Measurements from ENCODE around the gene TATDN3. TPM values are rescaled to one million over a fixed set of nuclear protein-coding genes. Genes with fewer than 3 reads are reported as not detected.
"Not testable (repeated sequence)": the region's sequence is repeated elsewhere in the genome, so short reads cannot be mapped to it uniquely, and the experiment has no call there.

TATDN3 gene
- polyA plus RNA-seq, 1 donor from 2014 or later = 30.0 TPM

- H3K27me3 Mint-ChIP-seq = no peaks in the 10 kb centered on the region
- H3K9me3 Mint-ChIP-seq = peaks cover 0 to 4% (median 4%) of the 10 kb centered on the region in 3 donors
- H3K36me3 Mint-ChIP-seq = peaks cover 5% of the 10 kb centered on the region
- H3K4me1 Mint-ChIP-seq = peaks cover 10 to 24% (median 11%) of the 10 kb centered on the region in 3 donors
- peak overlapping the region in 1 of 3 donors; percentile 71 for H3K27ac Mint-ChIP-seq
- H3K4me3 Mint-ChIP-seq = no peak overlapping the region
Observed at GRCh38 chr1:212762839-212763238, 28.9 kb upstream of the TATDN3 start.

DNA sequence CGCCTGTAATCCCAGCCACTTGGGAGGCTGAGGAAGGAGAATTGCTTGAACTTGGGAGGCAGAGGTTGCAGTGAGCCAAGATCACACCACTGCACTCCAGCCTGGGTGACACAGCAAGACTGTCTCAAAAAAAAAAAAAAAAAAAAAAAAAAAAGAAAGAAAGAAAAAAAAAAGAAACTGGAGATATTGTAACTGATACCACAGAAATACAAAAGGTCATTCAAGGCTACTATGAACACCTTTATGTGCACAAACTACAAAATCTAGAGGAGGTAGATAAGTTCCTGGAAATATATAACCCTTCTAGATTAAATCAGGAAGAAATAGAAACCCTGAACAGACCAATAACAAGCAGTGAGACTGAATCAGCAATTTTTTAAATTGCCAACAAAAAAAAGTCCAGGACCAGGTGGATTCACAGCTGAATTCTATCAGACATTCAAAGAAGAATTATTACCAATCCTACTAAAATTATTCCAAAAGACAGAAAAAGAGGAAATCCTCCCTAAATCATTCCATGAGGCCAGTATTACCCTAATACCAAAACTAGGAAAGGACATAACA lies 26.9 kb upstream of the TATDN3 start:
- Mint-ChIP-seq H3K4me1 (peaks cover 12 to 20% (median 14%) of the 10 kb centered on the region in 3 donors), H3K9me3 (peaks cover 9 to 15% (median 14%) of the 10 kb centered on the region in 3 donors), H3K27ac (peak overlapping the region in 1 of 3 donors; percentile 64)
- H3K4me3 Mint-ChIP-seq, H3K27me3 Mint-ChIP-seq, H3K36me3 Mint-ChIP-seq: not testable (repeated sequence)

DNA sequence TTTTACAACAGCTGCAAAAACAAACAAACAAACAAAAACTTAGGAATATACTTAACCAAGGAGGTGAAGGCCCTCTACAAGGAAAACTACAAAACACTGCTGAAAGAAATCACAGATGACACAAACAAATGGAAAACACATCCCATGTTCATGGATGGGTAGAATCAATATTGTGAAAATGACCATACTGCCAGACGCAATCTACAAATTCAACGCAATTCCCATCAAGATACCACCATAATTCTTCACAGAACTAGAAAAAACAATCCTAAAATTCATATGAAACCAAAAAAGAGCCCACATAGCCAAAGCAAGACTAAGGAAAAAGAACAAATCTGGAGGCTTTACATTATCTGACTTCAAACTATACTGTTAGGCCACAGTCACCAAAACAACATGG lies 24.9 kb upstream of the TATDN3 start:
- H3K36me3 Mint-ChIP-seq = peaks cover 17% of the 10 kb centered on the region
- peak overlapping the region in 1 of 3 donors; percentile 48 for H3K27ac Mint-ChIP-seq
- H3K4me1 Mint-ChIP-seq = peaks cover 10 to 22% (median 16%) of the 10 kb centered on the region in 3 donors
- peak overlapping the region in 1 of 4 donors; percentile 42 for H3K4me3 Mint-ChIP-seq
- not testable (repeated sequence) for H3K27me3 Mint-ChIP-seq
- peaks cover 16 to 24% (median 24%) of the 10 kb centered on the region in 3 donors for H3K9me3 Mint-ChIP-seq

GRCh38 chr1:212769459-212770167 lies 22.1 kb upstream of the TATDN3 start:
- Mint-ChIP-seq H3K27me3 (no peaks in the 10 kb centered on the region), H3K4me3 (no peak overlapping the region)

DNA sequence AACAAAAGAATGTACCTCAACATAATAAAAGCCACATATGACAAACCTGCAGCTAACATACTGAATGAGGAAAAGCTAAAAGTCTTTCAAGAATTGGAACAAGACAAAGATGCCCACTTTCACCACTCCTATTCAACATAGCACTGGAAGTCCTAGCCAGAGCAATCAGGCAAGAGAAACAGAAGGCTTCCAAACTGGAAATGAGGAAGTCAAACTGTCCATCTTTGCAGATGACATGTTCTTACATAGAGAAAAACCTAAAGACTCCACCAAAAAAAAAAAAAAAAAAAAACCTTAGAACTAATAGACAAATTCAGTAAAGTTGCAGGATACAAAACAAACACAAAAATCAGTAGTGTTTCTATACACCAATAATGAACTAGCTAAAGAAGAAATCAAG lies 20.4 kb upstream of the TATDN3 start:
- H3K4me1 Mint-ChIP-seq = peaks cover 17 to 22% (median 21%) of the 10 kb centered on the region in 3 donors
- H3K9me3 Mint-ChIP-seq = peaks cover 18 to 24% (median 24%) of the 10 kb centered on the region in 3 donors
- no peaks in the 10 kb centered on the region for H3K27me3 Mint-ChIP-seq
- no peak overlapping the region for H3K27ac Mint-ChIP-seq
- peaks cover 24% of the 10 kb centered on the region for H3K36me3 Mint-ChIP-seq
- H3K4me3 Mint-ChIP-seq = no peak overlapping the region

More at GRCh38 chr1:212769459-212770167, 22.1 kb upstream of the TATDN3 start:
- peaks cover 27% of the 10 kb centered on the region for H3K36me3 Mint-ChIP-seq
- peaks cover 18 to 24% (median 24%) of the 10 kb centered on the region in 3 donors for H3K9me3 Mint-ChIP-seq
- H3K4me1 Mint-ChIP-seq = peaks cover 21 to 27% (median 27%) of the 10 kb centered on the region in 3 donors
- H3K27ac Mint-ChIP-seq = no peak overlapping the region

DNA sequence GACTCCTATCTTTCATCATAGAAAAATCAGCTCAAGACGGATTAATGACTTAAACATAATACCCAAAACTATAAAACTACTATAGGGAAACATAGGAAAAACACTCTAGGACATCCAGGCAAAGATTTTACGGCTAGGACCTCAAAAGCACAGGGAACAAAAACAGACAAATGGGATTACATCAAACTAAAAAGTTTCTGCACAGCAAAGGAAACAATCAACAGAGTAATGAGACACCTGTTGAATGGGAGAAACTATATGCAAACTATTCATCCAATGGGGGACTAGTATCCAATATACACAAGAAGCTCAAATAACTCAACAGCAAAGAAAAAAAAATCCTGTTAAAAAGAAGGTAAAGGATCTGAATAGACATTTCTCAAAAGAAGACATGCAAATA lies 18.7 kb upstream of the TATDN3 start:
- H3K4me3 Mint-ChIP-seq = peak overlapping the region in 1 of 4 donors; percentile 17
- peaks cover 18 to 21% (median 19%) of the 10 kb centered on the region in 3 donors for H3K9me3 Mint-ChIP-seq
- H3K27ac Mint-ChIP-seq = no peak overlapping the region
- peaks cover 25% of the 10 kb centered on the region for H3K36me3 Mint-ChIP-seq
- H3K4me1 Mint-ChIP-seq = peaks cover 12 to 25% (median 21%) of the 10 kb centered on the region in 3 donors
- no peaks in the 10 kb centered on the region for H3K27me3 Mint-ChIP-seq

DNA sequence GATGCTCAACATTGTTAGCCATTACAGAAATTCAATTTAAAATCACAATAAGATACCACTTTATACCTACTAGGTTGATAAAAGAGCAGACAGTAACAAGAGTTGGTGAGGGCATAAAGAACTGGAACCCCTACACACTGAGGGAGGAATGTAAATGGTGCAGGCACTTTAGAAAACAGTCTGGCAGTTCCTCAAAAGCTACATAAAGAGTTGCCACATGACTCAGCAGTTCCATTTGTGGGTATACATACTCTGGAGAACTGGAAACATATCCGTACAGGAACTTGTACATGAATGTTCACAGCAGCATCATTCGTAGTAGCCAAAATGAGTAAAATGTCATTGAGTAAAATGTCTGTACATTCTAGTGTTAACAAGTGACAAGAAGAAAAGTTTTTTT lies 17.1 kb upstream of the TATDN3 start:
- Mint-ChIP-seq H3K9me3 (peaks cover 10 to 13% (median 11%) of the 10 kb centered on the region in 3 donors), H3K27ac (peak overlapping the region in 1 of 3 donors; percentile 59), H3K27me3 (no peaks in the 10 kb centered on the region), H3K4me3 (no peak overlapping the region), H3K36me3 (peaks cover 21% of the 10 kb centered on the region), H3K4me1 (peaks cover 11 to 25% (median 21%) of the 10 kb centered on the region in 3 donors)

- Mint-ChIP-seq H3K4me1 (peaks cover 11 to 19% (median 19%) of the 10 kb centered on the region in 3 donors), H3K27ac (no peak overlapping the region), H3K27me3 (no peaks in the 10 kb centered on the region), H3K36me3 (peaks cover 18% of the 10 kb centered on the region), H3K4me3 (no peak overlapping the region), H3K9me3 (peaks cover 4 to 8% (median 7%) of the 10 kb centered on the region in 3 donors)
Observed at GRCh38 chr1:212775241-212775640, 16.5 kb upstream of the TATDN3 start.

DNA sequence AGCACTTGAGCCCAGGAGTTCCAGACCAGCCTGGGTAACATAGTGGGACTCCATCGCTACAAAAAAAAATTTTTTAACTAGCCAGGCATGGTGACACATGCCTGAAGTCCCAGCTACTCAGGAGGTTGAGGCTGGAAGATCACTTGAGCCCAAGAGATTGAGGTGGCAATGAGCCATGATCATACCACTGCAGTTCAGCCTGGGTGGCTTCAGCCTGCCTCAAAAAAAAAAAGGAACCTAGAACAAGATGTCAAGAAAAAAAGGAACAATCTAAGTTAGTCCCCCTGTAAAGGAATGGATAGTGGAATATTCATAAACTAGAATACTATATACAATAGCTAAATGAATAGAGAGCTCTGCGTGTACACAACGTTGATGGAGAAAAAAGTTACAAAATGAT lies 14.5 kb upstream of the TATDN3 start:
- H3K36me3 Mint-ChIP-seq = peaks cover 11% of the 10 kb centered on the region
- no peak overlapping the region for H3K27ac Mint-ChIP-seq
- peak overlapping the region in 1 of 4 donors; percentile 67 for H3K4me3 Mint-ChIP-seq

DNA sequence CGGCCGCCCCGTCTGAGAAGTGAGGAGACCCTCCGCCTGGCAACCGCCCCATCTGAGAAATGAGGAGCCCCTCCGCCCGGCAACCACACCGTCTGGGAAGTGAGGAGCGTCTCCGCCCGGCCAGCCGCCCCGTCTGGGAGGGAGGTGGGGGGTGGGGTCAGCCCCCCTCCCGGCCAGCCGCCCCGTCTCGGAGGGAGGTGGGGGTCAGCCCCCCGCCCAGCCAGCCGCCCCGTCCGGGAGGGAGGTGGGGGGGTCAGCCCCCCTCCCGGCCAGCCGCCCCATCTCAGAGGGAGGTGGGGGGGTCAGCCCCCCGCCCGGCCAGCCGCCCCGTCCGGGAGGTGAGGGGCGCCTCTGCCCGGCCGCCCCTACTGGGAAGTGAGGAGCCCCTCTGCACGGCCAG lies 12.6 kb upstream of the TATDN3 start:
- H3K9me3 Mint-ChIP-seq, H3K27ac Mint-ChIP-seq, H3K27me3 Mint-ChIP-seq, H3K36me3 Mint-ChIP-seq, H3K4me3 Mint-ChIP-seq, H3K4me1 Mint-ChIP-seq: not testable (repeated sequence)

More for the DNA sequence above, 14.5 kb upstream of the TATDN3 start:
- H3K4me1 Mint-ChIP-seq = peaks cover 9 to 18% (median 16%) of the 10 kb centered on the region in 3 donors
- no peaks in the 10 kb centered on the region for H3K27me3 Mint-ChIP-seq
- H3K9me3 Mint-ChIP-seq = peaks cover 0 to 2% (median 0%) of the 10 kb centered on the region in 3 donors

GRCh38 chr1:212780759-212781158 lies 10.9 kb upstream of the TATDN3 start:
- H3K27me3 Mint-ChIP-seq = no peaks in the 10 kb centered on the region
- no peak overlapping the region for H3K4me3 Mint-ChIP-seq
- H3K27ac Mint-ChIP-seq = no peak overlapping the region
- H3K4me1 Mint-ChIP-seq = peaks cover 1 to 12% (median 3%) of the 10 kb centered on the region in 3 donors
- H3K36me3 Mint-ChIP-seq = peaks cover 5% of the 10 kb centered on the region
- H3K9me3 Mint-ChIP-seq = peaks cover 0 to 2% (median 0%) of the 10 kb centered on the region in 3 donors

DNA sequence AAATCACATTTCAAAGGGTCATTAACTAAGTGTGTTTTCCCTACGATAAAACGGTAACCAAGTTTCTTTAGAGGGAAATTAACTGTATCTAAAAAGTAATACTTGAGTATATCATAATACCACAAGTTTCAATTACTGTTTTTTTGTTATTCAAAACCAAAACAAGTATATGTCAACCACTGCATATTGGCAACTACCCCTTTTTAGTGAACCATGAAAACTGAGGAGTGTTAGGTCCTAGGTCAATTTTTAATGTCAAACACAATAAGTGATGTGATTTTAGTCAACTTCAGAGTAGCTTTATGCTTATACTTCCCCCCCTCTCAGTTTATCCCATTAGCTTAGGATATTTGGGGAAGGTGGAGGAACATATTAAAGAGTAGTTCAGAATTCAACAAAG lies 10.5 kb upstream of the TATDN3 start:
- Mint-ChIP-seq H3K4me3 (no peak overlapping the region), H3K36me3 (peaks cover 5% of the 10 kb centered on the region), H3K27me3 (no peaks in the 10 kb centered on the region)

GRCh38 chr1:212782422-212783154 lies 9.1 kb upstream of the TATDN3 start:
- H3K4me1 Mint-ChIP-seq = peaks cover 1 to 12% (median 3%) of the 10 kb centered on the region in 3 donors
- H3K9me3 Mint-ChIP-seq = no peaks in the 10 kb centered on the region
- H3K36me3 Mint-ChIP-seq = peaks cover 2% of the 10 kb centered on the region
- H3K27me3 Mint-ChIP-seq = no peaks in the 10 kb centered on the region
- peak overlapping the region in 1 of 4 donors; percentile 50 for H3K4me3 Mint-ChIP-seq
- peak overlapping the region in 1 of 3 donors; percentile 29 for H3K27ac Mint-ChIP-seq

More for the DNA sequence above, 10.5 kb upstream of the TATDN3 start:
- Mint-ChIP-seq H3K9me3 (peaks cover 0 to 2% (median 0%) of the 10 kb centered on the region in 3 donors), H3K27ac (no peak overlapping the region), H3K4me1 (peaks cover 1 to 12% (median 3%) of the 10 kb centered on the region in 3 donors)

GRCh38 chr1:212783976-212784375 lies 7.7 kb upstream of the TATDN3 start:
- H3K9me3 Mint-ChIP-seq = no peaks in the 10 kb centered on the region

DNA sequence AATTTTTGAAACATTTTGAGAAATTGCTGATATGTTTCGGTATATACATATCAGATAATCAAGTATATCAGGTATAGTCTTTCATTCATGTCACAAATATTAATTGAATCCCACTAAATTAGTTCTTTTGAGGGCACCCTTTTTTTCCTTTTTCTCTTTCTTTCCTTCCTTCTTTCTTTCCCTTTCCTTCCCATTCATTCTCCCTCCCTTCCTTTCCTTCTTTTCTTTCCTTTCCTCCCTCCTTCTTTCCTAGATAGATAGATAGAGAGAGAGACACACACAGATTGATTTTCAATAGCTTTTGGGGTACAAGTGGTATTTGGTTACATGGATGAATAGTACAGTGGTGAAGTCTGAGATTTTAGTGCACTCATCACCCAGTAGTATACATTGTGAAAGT lies 5.8 kb upstream of the TATDN3 start:
- Mint-ChIP-seq H3K4me1 (peaks cover 4 to 16% (median 12%) of the 10 kb centered on the region in 3 donors), H3K27ac (no peak overlapping the region), H3K4me3 (no peak overlapping the region), H3K9me3 (no peaks in the 10 kb centered on the region), H3K36me3 (peaks cover 2% of the 10 kb centered on the region), H3K27me3 (no peaks in the 10 kb centered on the region)

More at GRCh38 chr1:212783976-212784375, 7.7 kb upstream of the TATDN3 start:
- no peaks in the 10 kb centered on the region for H3K27me3 Mint-ChIP-seq
- peaks cover 2% of the 10 kb centered on the region for H3K36me3 Mint-ChIP-seq
- no peak overlapping the region for H3K4me3 Mint-ChIP-seq
- no peak overlapping the region for H3K27ac Mint-ChIP-seq
- H3K4me1 Mint-ChIP-seq = peaks cover 1 to 12% (median 3%) of the 10 kb centered on the region in 3 donors

Data from IgD-negative memory B cell (primary cell).